Measurements from ENCODE around the gene CD151.

The CD151 gene

GRCh38 chr11:832529-833113, at the start of gene CD151:
CD151 (plus strand) TSS chr11:832952; CDS start chr11:836070, 3,118 bp downstream.
- Histone ChIP-seq H3K9me3 (ENCODE audit: control insufficient read depth, low read depth, low read length) (no peaks in the 10 kb centered on the region), H3K36me3 (ENCODE audit: control insufficient read depth, low read depth, low read length) (no peaks in the 10 kb centered on the region), H3K27me3 (ENCODE audit: control insufficient read depth, insufficient read depth, low read length) (peaks cover 66% of the 10 kb centered on the region), H3K4me1 (ENCODE audit: control insufficient read depth, low read depth, low read length) (peaks cover 40% of the 10 kb centered on the region), H3K9ac (ENCODE audit: low read length) (peak within 1 kb of the TSS; percentile 9), H3K27ac (ENCODE audit: low read length) (no peak within 1 kb of the TSS), H3K4me3 (ENCODE audit: low read length) (peak within 1 kb of the TSS; percentile 62)

- Histone ChIP-seq H3K36me3 (ENCODE audit: control insufficient read depth, low read depth, low read length) (no peaks in the 10 kb centered on the region), H3K27ac (ENCODE audit: low read length) (no peak overlapping the region), H3K4me1 (ENCODE audit: control insufficient read depth, low read depth, low read length) (peaks cover 5% of the 10 kb centered on the region), H3K27me3 (ENCODE audit: control insufficient read depth, insufficient read depth, low read length) (no peaks in the 10 kb centered on the region), H3K4me3 (ENCODE audit: low read length) (peak overlapping the region; percentile 32), H3K9me3 (ENCODE audit: control insufficient read depth, low read depth, low read length) (no peaks in the 10 kb centered on the region), H3K9ac (ENCODE audit: low read length) (no peak overlapping the region)
Measured at GRCh38 chr11:783581-784015, 49.2 kb upstream of the CD151 start.

- Histone ChIP-seq H3K9ac (ENCODE audit: low read length) (no peak overlapping the region), H3K36me3 (ENCODE audit: control insufficient read depth, low read depth, low read length) (no peaks in the 10 kb centered on the region), H3K9me3 (ENCODE audit: control insufficient read depth, low read depth, low read length) (no peaks in the 10 kb centered on the region), H3K27ac (ENCODE audit: low read length) (no peak overlapping the region), H3K4me1 (ENCODE audit: control insufficient read depth, low read depth, low read length) (peaks cover 14% of the 10 kb centered on the region), H3K4me3 (ENCODE audit: low read length) (no peak overlapping the region), H3K27me3 (ENCODE audit: control insufficient read depth, insufficient read depth, low read length) (no peaks in the 10 kb centered on the region)
Measured at GRCh38 chr11:786235-787083, 46.3 kb upstream of the CD151 start.

- Histone ChIP-seq H3K36me3 (ENCODE audit: control insufficient read depth, low read depth, low read length) (peaks cover 4% of the 10 kb centered on the region), H3K27ac (ENCODE audit: low read length) (no peak overlapping the region), H3K9ac (ENCODE audit: low read length) (no peak overlapping the region), H3K27me3 (ENCODE audit: control insufficient read depth, insufficient read depth, low read length) (no peaks in the 10 kb centered on the region), H3K4me3 (ENCODE audit: low read length) (no peak overlapping the region), H3K4me1 (ENCODE audit: control insufficient read depth, low read depth, low read length) (peaks cover 14% of the 10 kb centered on the region), H3K9me3 (ENCODE audit: control insufficient read depth, low read depth, low read length) (no peaks in the 10 kb centered on the region)
Measured at GRCh38 chr11:787084-787675, 45.6 kb upstream of the CD151 start.

GRCh38 chr11:788009-788640, 44.6 kb upstream of the CD151 start:
- H3K27ac ChIP-seq (ENCODE audit: low read length), result no peak overlapping the region
- peaks cover 4% of the 10 kb centered on the region for H3K36me3 ChIP-seq (ENCODE audit: control insufficient read depth, low read depth, low read length)
- H3K9ac ChIP-seq (ENCODE audit: low read length), result no peak overlapping the region
- H3K9me3 ChIP-seq (ENCODE audit: control insufficient read depth, low read depth, low read length), result no peaks in the 10 kb centered on the region
- no peaks in the 10 kb centered on the region for H3K27me3 ChIP-seq (ENCODE audit: control insufficient read depth, insufficient read depth, low read length)
- no peak overlapping the region for H3K4me3 ChIP-seq (ENCODE audit: low read length)
- peaks cover 14% of the 10 kb centered on the region for H3K4me1 ChIP-seq (ENCODE audit: control insufficient read depth, low read depth, low read length)

GRCh38 chr11:788953-789940, 43.5 kb upstream of the CD151 start:
- no peaks in the 10 kb centered on the region for H3K27me3 ChIP-seq (ENCODE audit: control insufficient read depth, insufficient read depth, low read length)
- peaks cover 9% of the 10 kb centered on the region for H3K4me1 ChIP-seq (ENCODE audit: control insufficient read depth, low read depth, low read length)
- H3K27ac ChIP-seq (ENCODE audit: low read length), result no peak overlapping the region
- H3K36me3 ChIP-seq (ENCODE audit: control insufficient read depth, low read depth, low read length), result peaks cover 4% of the 10 kb centered on the region
- H3K9me3 ChIP-seq (ENCODE audit: control insufficient read depth, low read depth, low read length), result no peaks in the 10 kb centered on the region
- H3K4me3 ChIP-seq (ENCODE audit: low read length), result no peak overlapping the region
- H3K9ac ChIP-seq (ENCODE audit: low read length), result no peak overlapping the region

- no peaks in the 10 kb centered on the region for H3K9me3 ChIP-seq (ENCODE audit: control insufficient read depth, low read depth, low read length)
- H3K9ac ChIP-seq (ENCODE audit: low read length), result no peak within 1 kb of the TSS
- H3K4me3 ChIP-seq (ENCODE audit: low read length), result no peak within 1 kb of the TSS
- peaks cover 4% of the 10 kb centered on the region for H3K36me3 ChIP-seq (ENCODE audit: control insufficient read depth, low read depth, low read length)
- no peak within 1 kb of the TSS for H3K27ac ChIP-seq (ENCODE audit: low read length)
- peaks cover 9% of the 10 kb centered on the region for H3K4me1 ChIP-seq (ENCODE audit: control insufficient read depth, low read depth, low read length)
- H3K27me3 ChIP-seq (ENCODE audit: control insufficient read depth, insufficient read depth, low read length), result no peaks in the 10 kb centered on the region
Measured at GRCh38 chr11:789943-790342, 42.8 kb upstream of the CD151 start, which contains the start of gene CEND1. CEND1 (minus strand) TSS chr11:790090; CDS start chr11:788576, 1,514 bp downstream.

- Histone ChIP-seq H3K27ac (ENCODE audit: low read length) (no peak overlapping the region), H3K9me3 (ENCODE audit: control insufficient read depth, low read depth, low read length) (no peaks in the 10 kb centered on the region), H3K4me3 (ENCODE audit: low read length) (no peak overlapping the region), H3K27me3 (ENCODE audit: control insufficient read depth, insufficient read depth, low read length) (no peaks in the 10 kb centered on the region), H3K9ac (ENCODE audit: low read length) (no peak overlapping the region), H3K4me1 (ENCODE audit: control insufficient read depth, low read depth, low read length) (peaks cover 9% of the 10 kb centered on the region), H3K36me3 (ENCODE audit: control insufficient read depth, low read depth, low read length) (peaks cover 4% of the 10 kb centered on the region)
Measured at GRCh38 chr11:790721-791564, 41.8 kb upstream of the CD151 start.

GRCh38 chr11:791658-792534, 40.9 kb upstream of the CD151 start:
- H3K9me3 ChIP-seq (ENCODE audit: control insufficient read depth, low read depth, low read length), result no peaks in the 10 kb centered on the region
- peaks cover 14% of the 10 kb centered on the region for H3K4me1 ChIP-seq (ENCODE audit: control insufficient read depth, low read depth, low read length)
- H3K9ac ChIP-seq (ENCODE audit: low read length), result no peak overlapping the region
- no peaks in the 10 kb centered on the region for H3K27me3 ChIP-seq (ENCODE audit: control insufficient read depth, insufficient read depth, low read length)
- no peak overlapping the region for H3K27ac ChIP-seq (ENCODE audit: low read length)
- peaks cover 4% of the 10 kb centered on the region for H3K36me3 ChIP-seq (ENCODE audit: control insufficient read depth, low read depth, low read length)
- no peak overlapping the region for H3K4me3 ChIP-seq (ENCODE audit: low read length)
